Measurements from ENCODE around the gene KCNIP4.

Gene KCNIP4

GRCh38 chr4:21882051-21882839 lies 66.3 kb downstream of the KCNIP4 start:
- no peak for TF ChIP-seq CTCF (IDR thresholded peaks at IDR 0.05)
- Histone ChIP-seq H3K27ac (no peak overlapping the region), H3K4me3 (no peak overlapping the region)
- no peak for DNase-seq (ENCODE audit: low spot score)

DNA sequence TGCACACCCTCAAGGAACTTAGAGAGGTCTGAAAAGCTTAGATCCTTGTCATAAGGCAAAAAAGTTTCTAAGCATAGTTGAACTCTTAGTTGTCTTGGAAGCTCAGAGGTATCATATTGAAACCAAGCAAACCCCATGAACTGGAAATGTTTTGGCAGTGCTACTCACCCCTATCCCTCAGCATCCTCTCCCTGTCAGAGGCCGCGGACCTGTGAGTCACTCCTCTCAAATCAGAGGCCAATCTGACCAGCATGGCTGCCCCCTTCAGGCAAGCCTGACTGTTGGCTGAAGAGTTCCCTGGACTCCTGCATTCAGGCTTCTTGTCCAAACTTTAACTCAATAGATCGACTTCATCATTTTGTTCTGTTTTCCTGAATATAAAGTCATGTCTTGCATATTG lies 69.4 kb downstream of the KCNIP4 start:
- TF ChIP-seq CTCF (IDR thresholded peaks at IDR 0.05): no peak
- Histone ChIP-seq H3K4me3 (no peak overlapping the region), H3K27ac (no peak overlapping the region)
- DNase-seq (ENCODE audit: low spot score): no peak

GRCh38 chr4:21876711-21877110 lies 71.9 kb downstream of the KCNIP4 start:
- DNase-seq (ENCODE audit: low spot score): no peak
- Histone ChIP-seq H3K4me3 (no peak overlapping the region), H3K27ac (no peak overlapping the region)
- no peak for TF ChIP-seq CTCF (IDR thresholded peaks at IDR 0.05)

DNA sequence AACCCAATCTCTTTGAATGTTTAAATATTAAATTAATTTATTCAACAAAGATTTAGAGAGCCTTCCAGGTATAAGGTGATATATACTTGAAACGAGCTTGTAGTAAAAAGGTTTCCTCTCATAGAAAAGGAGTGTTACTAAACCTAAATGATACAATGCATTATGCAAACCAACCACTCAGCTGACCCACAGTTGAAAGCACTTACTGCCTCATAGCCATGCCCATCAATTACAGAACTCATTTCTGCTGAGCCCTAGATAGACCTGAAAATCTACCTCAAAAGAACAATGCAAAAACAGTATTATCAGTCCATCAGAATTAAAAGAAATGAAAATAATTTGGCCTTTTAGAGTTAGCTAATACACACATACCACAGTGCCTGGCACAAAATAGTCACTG lies 75.4 kb downstream of the KCNIP4 start:
- TF ChIP-seq CTCF (IDR thresholded peaks at IDR 0.05): no peak
- Histone ChIP-seq H3K27ac (no peak overlapping the region), H3K4me3 (no peak overlapping the region)
- no peak for DNase-seq (ENCODE audit: low spot score)

GRCh38 chr4:21872101-21872500 lies 76.5 kb downstream of the KCNIP4 start:
- TF ChIP-seq CTCF (IDR thresholded peaks at IDR 0.05): no peak
- Histone ChIP-seq H3K27ac (no peak overlapping the region), H3K4me3 (no peak overlapping the region)
- DNase-seq (ENCODE audit: low spot score): no peak

GRCh38 chr4:21869978-21870745 lies 78.4 kb downstream of the KCNIP4 start:
- H3K4me3 ChIP-seq: no peak overlapping the region
- TF ChIP-seq CTCF (IDR thresholded peaks at IDR 0.05): no peak
- no peak overlapping the region for H3K27ac ChIP-seq
- DNase-seq (ENCODE audit: low spot score): no peak

DNA sequence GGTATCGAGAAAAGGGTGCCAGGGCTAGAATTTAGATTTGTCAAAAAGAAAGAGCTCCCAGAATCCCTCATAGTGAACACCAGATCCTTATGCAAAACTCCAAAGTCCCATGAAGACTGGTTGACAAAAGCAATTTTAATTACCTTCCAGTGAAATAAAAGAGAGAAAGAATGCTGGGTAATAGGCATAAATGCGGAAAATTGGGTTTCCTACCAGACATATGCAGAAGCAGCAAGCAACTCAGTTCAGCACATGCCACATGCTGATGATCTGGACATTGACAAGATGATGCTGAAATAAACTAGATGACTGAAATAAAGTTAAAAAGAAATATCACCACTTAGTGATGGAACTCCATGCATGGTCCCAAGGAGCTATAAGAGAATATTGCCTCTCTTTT lies 83.9 kb downstream of the KCNIP4 start:
- Histone ChIP-seq H3K27ac (no peak overlapping the region), H3K4me3 (no peak overlapping the region)
- DNase-seq (ENCODE audit: low spot score): no peak
- no peak for TF ChIP-seq CTCF (IDR thresholded peaks at IDR 0.05)

All from coronary artery (tissue), 2 donors.